RWPE1 (cell line): ENCODE results near the gene PEX11G.
A peak's percentile ranks its signal among the peaks of the same experiment; 100 is the strongest.

Source experiments
- CTCF ChIA-PET: fragments of 350-600 bp; sonication (Branson Sonifier 250); formaldehyde crosslinking; extraction: SDS; loops from one replicate; lab custom pipeline; 2021; lab: Yijun Ruan, JAX
- POLR2A ChIA-PET: fragments of 400-600 bp; formaldehyde crosslinking; extraction: SDS; loops from one replicate; lab custom pipeline; 2020; ENCODE audit warnings: antibody characterized with exemption; ENCODE audit not compliant: low non-redundant PET; lab: Yijun Ruan, JAX
- DNase-seq: peaks from one replicate; pipeline ENCODE4 v3.0.0; 2012; ENCODE audit warnings: low spot score
- H3K27ac ChIP-seq: fragments of 450-650 bp; 2 replicates; pipeline ENCODE4 v1.5.1; 2017
- CTCF ChIP-seq: fragments of 450-650 bp; conservative IDR thresholded peaks from 2 replicates; pipeline ENCODE4 v1.5.1; 2017; ENCODE audit warnings: low read depth, mild to moderate bottlenecking

Gene PEX11G

GRCh38 chr19:7488736-7489353, at the start of gene PEX11G:
TSS of gene PEX11G (minus strand) at chr19:7489035. CDS start at chr19:7489010, 25 bp downstream.
- ChIA-PET POLR2A (no interaction called here), CTCF (no interaction called here)
- TF ChIP-seq CTCF, result no peak
- DNase-seq, result peak; percentile 95
- peak within 1 kb of the TSS; percentile 72 for H3K27ac ChIP-seq

GRCh38 chr19:7535998-7536695, 47.3 kb upstream of the PEX11G start:
- peak overlapping the region; percentile 84 for H3K27ac ChIP-seq
- ChIA-PET POLR2A (no interaction called here), CTCF (no interaction called here)
- DNase-seq, result no peak
- TF ChIP-seq CTCF, result no peak

GRCh38 chr19:7535047-7535997, 46.5 kb upstream of the PEX11G start, which contains the start of gene PNPLA6:
TSS of gene PNPLA6 (plus strand) at chr19:7535717. CDS start at chr19:7535789, 72 bp downstream.
- POLR2A ChIA-PET, result no interaction called here
- peak within 1 kb of the TSS; percentile 84 for H3K27ac ChIP-seq
- peak; percentile 90 for DNase-seq
- CTCF ChIA-PET, result interaction anchor here (1.2 kb wide), 1 partner anchor 12 kb away, joined by 3 read pairs; no protein-coding TSS in a partner anchor
- TF ChIP-seq CTCF, result no peak

GRCh38 chr19:7534531-7535046, 45.8 kb upstream of the PEX11G start:
- DNase-seq, result peak; percentile 61
- TF ChIP-seq CTCF, result peak; percentile 20; the same call in 1 of the 2 replicates
- CTCF ChIA-PET, result interaction anchor here (1.2 kb wide), 1 partner anchor 12 kb away, joined by 3 read pairs; no protein-coding TSS in a partner anchor
- peak overlapping the region; percentile 84 for H3K27ac ChIP-seq
- POLR2A ChIA-PET, result interaction anchor here (1.0 kb wide), 1 partner anchor 13 kb away, joined by 11 read pairs; no protein-coding TSS in a partner anchor

GRCh38 chr19:7533925-7534480, 45.2 kb upstream of the PEX11G start:
- no peak for TF ChIP-seq CTCF
- peak; percentile 76 for DNase-seq
- CTCF ChIA-PET, result interaction anchor here (1.2 kb wide), 1 partner anchor 13 kb away, joined by 3 read pairs; no protein-coding TSS in a partner anchor
- POLR2A ChIA-PET, result interaction anchor here (1.0 kb wide), 1 partner anchor 12 kb away, joined by 11 read pairs; no protein-coding TSS in a partner anchor
- H3K27ac ChIP-seq, result peak overlapping the region; percentile 84
